ENCODE measurements around the gene SLTM. TPM values are rescaled to one million over a fixed set of nuclear protein-coding genes. Genes with fewer than 3 reads are reported as not detected.
A peak's percentile ranks its signal among the peaks of the same experiment; 100 is the strongest.
"Not testable (repeated sequence)": the region's sequence is repeated elsewhere in the genome, so short reads cannot be mapped to it uniquely, and the experiment has no call there.

The SLTM gene
- total RNA-seq, 4 donors from 2014 or later, result 65.0 to 115 (median 92.5) TPM

DNA sequence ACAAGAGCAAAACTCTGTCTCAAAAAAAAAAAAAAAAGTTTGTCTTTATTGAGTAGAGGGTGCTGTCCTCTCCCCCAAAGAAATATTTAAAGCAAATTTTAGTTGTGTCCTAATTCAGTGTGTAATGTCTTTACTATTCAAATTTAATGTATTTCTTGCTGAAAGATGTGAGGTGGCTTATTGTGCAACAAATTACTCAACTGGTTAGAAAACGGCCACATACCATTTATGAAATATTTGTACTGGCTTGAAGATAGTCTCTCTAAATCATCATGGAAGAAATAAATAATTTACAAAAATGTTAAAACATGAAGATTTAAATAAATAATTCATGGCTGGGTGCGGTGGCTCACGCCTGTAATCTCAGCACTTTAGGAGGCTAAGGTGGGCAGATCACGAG lies 63.0 kb downstream of the SLTM start:
- H3K4me1 ChIP-seq, result no peaks in the 10 kb centered on the region
- H3K36me3 ChIP-seq, result no peaks in the 10 kb centered on the region
- 80 to 85% methylated on average over 4 of the region's 4 CpGs for WGBS, 2 donors
- H3K4me3 ChIP-seq, result no peak overlapping the region
- H3K9me3 ChIP-seq, result no peaks in the 10 kb centered on the region
- no peak overlapping the region for H3K27ac ChIP-seq
- TF ChIP-seq POLR2A (IDR thresholded peaks at IDR 0.05), result no peak
- TF ChIP-seq, protein P1, sequence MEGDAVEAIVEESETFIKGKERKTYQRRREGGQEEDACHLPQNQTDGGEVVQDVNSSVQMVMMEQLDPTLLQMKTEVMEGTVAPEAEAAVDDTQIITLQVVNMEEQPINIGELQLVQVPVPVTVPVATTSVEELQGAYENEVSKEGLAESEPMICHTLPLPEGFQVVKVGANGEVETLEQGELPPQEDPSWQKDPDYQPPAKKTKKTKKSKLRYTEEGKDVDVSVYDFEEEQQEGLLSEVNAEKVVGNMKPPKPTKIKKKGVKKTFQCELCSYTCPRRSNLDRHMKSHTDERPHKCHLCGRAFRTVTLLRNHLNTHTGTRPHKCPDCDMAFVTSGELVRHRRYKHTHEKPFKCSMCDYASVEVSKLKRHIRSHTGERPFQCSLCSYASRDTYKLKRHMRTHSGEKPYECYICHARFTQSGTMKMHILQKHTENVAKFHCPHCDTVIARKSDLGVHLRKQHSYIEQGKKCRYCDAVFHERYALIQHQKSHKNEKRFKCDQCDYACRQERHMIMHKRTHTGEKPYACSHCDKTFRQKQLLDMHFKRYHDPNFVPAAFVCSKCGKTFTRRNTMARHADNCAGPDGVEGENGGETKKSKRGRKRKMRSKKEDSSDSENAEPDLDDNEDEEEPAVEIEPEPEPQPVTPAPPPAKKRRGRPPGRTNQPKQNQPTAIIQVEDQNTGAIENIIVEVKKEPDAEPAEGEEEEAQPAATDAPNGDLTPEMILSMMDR (IDR thresholded peaks at IDR 0.05), result no peak
- intact Hi-C loops (cut with DNase I), result no loop called here
- DNase-seq, result no peak
- H3K27me3 ChIP-seq, result no peaks in the 10 kb centered on the region

DNA sequence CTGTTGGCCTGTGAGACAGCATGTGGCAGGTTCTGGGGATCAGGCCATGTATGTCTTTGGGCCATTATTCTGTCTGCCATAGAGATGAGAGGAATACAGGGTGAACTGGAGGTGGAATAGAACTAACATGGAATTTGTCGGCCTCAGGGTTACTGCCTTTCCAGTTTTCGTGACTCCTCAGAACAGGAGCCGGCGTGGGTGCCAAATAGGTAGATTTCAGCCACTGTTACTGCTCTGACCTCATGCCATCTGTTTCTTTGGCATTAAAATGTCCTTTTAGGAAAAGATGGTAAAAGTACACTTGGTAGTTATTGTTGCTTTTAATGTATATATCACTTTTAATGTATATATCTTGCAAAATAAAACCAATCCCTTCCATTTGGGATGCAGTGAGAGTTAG lies 65.6 kb downstream of the SLTM start:
- intact Hi-C loops (cut with DNase I), result no loop called here
- TF ChIP-seq, protein P1 (IDR thresholded peaks at IDR 0.05), result no peak
- no peak for TF ChIP-seq POLR2A (IDR thresholded peaks at IDR 0.05)
- Histone ChIP-seq H3K36me3 (no peaks in the 10 kb centered on the region), H3K4me3 (no peak overlapping the region), H3K27me3 (no peaks in the 10 kb centered on the region), H3K27ac (no peak overlapping the region), H3K4me1 (peaks cover 0 to 11% (median 4%) of the 10 kb centered on the region in 3 donors), H3K9me3 (no peaks in the 10 kb centered on the region)
- 95 to 96% methylated on average over 4 of the region's 4 CpGs for WGBS, 2 donors
- no peak for DNase-seq

DNA sequence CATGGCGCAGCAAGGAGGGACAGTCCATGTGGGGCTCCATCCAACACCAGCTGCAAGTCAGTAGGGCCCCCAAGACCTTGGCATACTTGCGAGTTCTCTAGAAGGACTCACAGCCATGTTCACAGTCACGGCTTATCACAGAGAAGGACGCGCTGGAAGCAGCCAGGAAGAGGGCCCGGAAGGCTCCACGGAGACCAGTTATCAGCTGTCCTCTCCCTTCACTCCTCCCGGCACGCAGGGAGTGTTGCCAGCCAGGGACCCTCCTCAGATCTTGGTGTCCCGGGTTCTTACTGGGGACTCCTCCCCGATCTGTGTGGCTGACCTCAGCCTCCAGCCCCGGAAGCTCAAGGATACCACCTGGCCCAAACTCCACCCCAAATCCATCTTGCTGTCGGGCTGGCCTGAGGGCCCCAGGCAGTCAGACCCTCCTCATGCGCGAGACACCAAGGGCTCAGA lies 68.0 kb downstream of the SLTM start:
- peak overlapping the region in 1 of 4 donors; percentile 29 for H3K27ac ChIP-seq
- intact Hi-C loops (cut with DNase I), result no loop called here
- no peaks in the 10 kb centered on the region for H3K36me3 ChIP-seq
- H3K27me3 ChIP-seq, result no peaks in the 10 kb centered on the region
- TF ChIP-seq, protein P1 (IDR thresholded peaks at IDR 0.05), result no peak
- TF ChIP-seq POLR2A (IDR thresholded peaks at IDR 0.05), result no peak
- peak overlapping the region in 3 of 4 donors; percentile 26 to 55 (median 34) for H3K4me3 ChIP-seq
- 68 to 69% methylated on average over 12 to 13 of the region's 15 CpGs for WGBS, 2 donors
- H3K4me1 ChIP-seq, result peaks cover 0 to 11% (median 4%) of the 10 kb centered on the region in 3 donors
- no peaks in the 10 kb centered on the region for H3K9me3 ChIP-seq
- DNase-seq, result no peak

DNA sequence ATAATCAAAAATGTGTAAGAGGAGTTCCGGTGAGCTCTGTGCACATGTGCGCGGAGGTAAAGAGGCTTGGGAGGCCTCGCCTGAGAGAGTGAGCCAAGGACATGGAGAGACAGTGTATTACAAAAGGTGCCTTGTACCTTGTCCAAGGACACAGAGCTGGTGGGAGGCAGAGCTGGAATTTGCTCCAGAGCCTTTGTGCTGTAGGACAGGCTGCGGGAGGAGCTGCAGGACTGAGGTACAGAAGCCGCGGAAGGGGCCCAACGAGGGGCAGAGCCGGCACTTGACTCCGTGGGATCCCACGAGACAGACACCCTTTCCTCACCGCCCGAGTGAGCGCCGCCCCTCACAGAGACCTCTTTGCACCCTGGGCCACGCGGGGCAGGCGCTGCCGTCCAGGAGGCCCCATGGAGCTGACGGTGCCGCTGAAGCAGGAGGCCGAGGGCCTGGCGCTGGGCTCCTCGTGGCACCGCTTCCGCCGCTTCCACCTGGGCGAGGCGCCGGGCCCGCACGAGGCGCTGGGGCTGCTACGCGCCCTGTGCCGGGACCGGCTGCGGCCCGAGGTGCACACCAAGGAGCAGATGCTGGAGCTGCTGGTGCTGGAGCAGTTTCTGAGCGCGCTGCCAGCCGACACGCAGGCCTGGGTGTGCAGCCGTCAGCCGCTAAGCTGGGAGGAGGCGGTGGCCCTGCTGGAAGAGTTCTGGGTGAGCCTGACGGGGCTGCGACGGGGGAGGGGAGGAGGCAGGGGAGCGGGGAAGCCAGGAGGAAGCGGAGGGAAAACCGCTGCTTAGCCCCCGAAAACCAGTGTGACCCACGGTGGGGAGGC lies 68.7 kb downstream of the SLTM start:
- peak overlapping the region; percentile 8 to 55 (median 30) for H3K4me3 ChIP-seq
- no peak for TF ChIP-seq POLR2A (IDR thresholded peaks at IDR 0.05)
- TF ChIP-seq, protein P1 (IDR thresholded peaks at IDR 0.05), result no peak
- WGBS, 2 donors, result 74 to 78% methylated on average over 7 to 11 of the region's 54 CpGs
- peak overlapping the region in 1 of 4 donors; percentile 29 for H3K27ac ChIP-seq
- no peaks in the 10 kb centered on the region for H3K27me3 ChIP-seq
- peaks cover 0 to 11% (median 4%) of the 10 kb centered on the region in 3 donors for H3K4me1 ChIP-seq
- DNase-seq, result no peak
- no peaks in the 10 kb centered on the region for H3K36me3 ChIP-seq
- intact Hi-C loops (cut with DNase I), result no loop called here
- H3K9me3 ChIP-seq, result no peaks in the 10 kb centered on the region

- no peak for DNase-seq
- Histone ChIP-seq H3K4me1 (peaks cover 0 to 11% (median 4%) of the 10 kb centered on the region in 3 donors), H3K27ac (no peak overlapping the region), H3K27me3 (no peaks in the 10 kb centered on the region), H3K9me3 (no peaks in the 10 kb centered on the region), H3K4me3 (no peak overlapping the region), H3K36me3 (peaks cover 0 to 6% (median 0%) of the 10 kb centered on the region in 3 donors)
- TF ChIP-seq, protein P1 (IDR thresholded peaks at IDR 0.05), result no peak
- TF ChIP-seq POLR2A (IDR thresholded peaks at IDR 0.05), result no peak
- 79 to 92% methylated on average over 2 of the region's 2 CpGs for WGBS, 2 donors
- intact Hi-C loops (cut with DNase I), result no loop called here
Measured at GRCh38 chr15:58862326-58862725, 71.2 kb downstream of the SLTM start.

- H3K4me3 ChIP-seq; H3K27me3 ChIP-seq; intact Hi-C loops (cut with DNase I); H3K4me1 ChIP-seq; H3K27ac ChIP-seq; H3K9me3 ChIP-seq; DNase-seq: not testable (repeated sequence)
- peaks cover 0 to 54% (median 3%) of the 10 kb centered on the region in 3 donors for H3K36me3 ChIP-seq
- 64 to 74% methylated on average over 1 of the region's 1 CpG for WGBS, 2 donors
Measured at GRCh38 chr15:58856621-58857020, 76.9 kb downstream of the SLTM start.
